Heart left ventricle (tissue), 16 donors: ENCODE results near the gene JKAMP. TPM values are rescaled to one million over a fixed set of nuclear protein-coding genes. Genes with fewer than 3 reads are reported as not detected.
"Not testable (repeated sequence)": the region's sequence is repeated elsewhere in the genome, so short reads cannot be mapped to it uniquely, and the experiment has no call there.

Source experiments
- ATAC-seq, 4 donors: fragments of 200-7000 bp; cut with Tn5 transposase; one replicate each; pipeline ENCODE4 v1.9.1; 2020 to 2022; ENCODE audit warnings: moderate library complexity in 4 of 4, mild to moderate bottlenecking in 3 of 4, moderate number of reproducible peaks in 1 of 4
- DNase-seq, 5 donors: peaks; one replicate each; pipeline ENCODE4 v3.0.0-alpha.2; 2020
- H3K27ac ChIP-seq, 12 donors: fragments of 200-600 bp; sonication (generic) in 4 of 12; one replicate each; pipeline versions ENCODE4 v1.5.0 to v1.8.0; 2016 to 2022; ENCODE audit warnings: mild to moderate bottlenecking in 2 of 12
- H3K27me3 ChIP-seq, 9 donors: fragments of 200-600 bp; sonication (generic) in 2 of 9; one replicate each; pipeline versions ENCODE4 v1.5.1 to v1.8.0; 2016 to 2022; ENCODE audit warnings: mild to moderate bottlenecking in 3 of 9
- H3K36me3 ChIP-seq, 9 donors: fragments of 200-600 bp; sonication (generic) in 2 of 9; one replicate each; pipeline versions ENCODE4 v1.5.0 to v1.8.0; 2018 to 2022; ENCODE audit warnings: mild to moderate bottlenecking in 2 of 9
- H3K4me1 ChIP-seq, 12 donors: fragments of 200-600 bp; sonication (generic) in 4 of 12; one replicate each; pipeline versions ENCODE4 v1.5.0 to v1.8.0; 2016 to 2022; ENCODE audit warnings: mild to moderate bottlenecking in 3 of 12
- H3K4me3 ChIP-seq, 12 donors: fragments of 200-600 bp; sonication (generic) in 4 of 12; one replicate each; pipeline versions ENCODE4 v1.5.0 to v1.8.0; 2017 to 2022; ENCODE audit warnings: mild to moderate bottlenecking in 9 of 12, moderate library complexity in 4 of 12
- H3K9me3 ChIP-seq, 12 donors: fragments of 200-600 bp; sonication (generic) in 4 of 12; one replicate each; pipeline versions ENCODE4 v1.5.0 to v1.8.0; 2016 to 2022; ENCODE audit warnings: mild to moderate bottlenecking in 1 of 12
- CTCF ChIP-seq, 12 donors: fragments of 200-600 bp; sonication (generic) in 4 of 12; IDR thresholded peaks; one replicate each; pipeline versions ENCODE4 v1.5.0 to v1.8.0; 2018 to 2022; ENCODE audit warnings: antibody characterized with exemption in 12 of 12, mild to moderate bottlenecking in 5 of 12
- POLR2A ChIP-seq, 2 donors: fragments of 450-650 bp; IDR thresholded peaks; one replicate each; pipeline ENCODE4 v1.6.1; 2017; ENCODE audit warnings: antibody characterized with exemption in 2 of 2, mild to moderate bottlenecking in 2 of 2, moderate library complexity in 2 of 2
- WGBS, 4 donors: extraction: QIAGEN DNeasy Blood & Tissue Kit in 2 of 4; methylation state at CpG; one replicate each; pipeline versions ENCODE4 v1.1.5 to v1.1.7; 2013 to 2018; 5-methylcytosine and 5-hydroxymethylcytosine counted together
- intact Hi-C, 10 donors: fragments of 100-400 bp; cut with DNase I; formaldehyde crosslinking; loops; one replicate each; pipeline versions ENCODE4 v1.11.1 to v1.14.2; 2022
- polyA plus RNA-seq, 2 donors: library from polyadenylated mRNA; stranded (reverse); fragments of 200-250 nt; gene quantifications; one replicate each; pipeline ENCODE4 v1.2.3, GENCODE V29; 2013
- total RNA-seq, 9 donors: library from RNA; depleted of rRNA in 2 of 9; stranded (reverse); fragments of >200 nt in 2 of 9; fragmentation: NEBNext Ultra II Directional in 3 of 9; extraction: Animal tissue kit (Norgen Biotek cat#: 25700) in 3 of 9; gene quantifications; one replicate each; pipeline versions ENCODE4 v1.1.0 to v1.2.4, GENCODE V29; 2016 to 2023
- donor health status: ischemic (EF 13 %, LVEDD 7.1; RV severe dilation, severe dysfunction).
- donor health status: healthy with polysubstance abuse.
- donor health status: DM: no; HTN: yes; CAD: no.
- donor health status: DM: no; HTN: no; CAD: no.
- donor health status: ischemic (EF 25% LVEDD 6.9; RV normal size, moderate dysfunction).
- donor health status: ischemic (EF 25% LVEDD 5.7; RV mildly dilated, moderate dysfunction).
- donor health status: healthy.
- donor health status: DM: yes; HTN: yes; CAD: no.
- donor health status: ischemic (EF 35%, LVEDD 5.7; RV mildly dilated, moderate dysfunction).
- donor health status: nonischemic (EF 11% LVEDD 7.7; RV severe dilation, severe dysfunction).
- donor health status: DM: yes; HTN: yes; CAD: no.
- donor health status: PGD.
- donor health status: ischemic (EF 29% LVEDD 5.4; RV normal size, mild dysfunction).
- donor health status: nonischemic (EF 23%, LVEDD 6.1; RV moderate dilation, normal function).

The JKAMP gene
- total and polyA plus RNA-seq, 11 donors = 11.4 to 52.9 (median 31.2) TPM

GRCh38 chr14:59438195-59438647, 46.1 kb upstream of the JKAMP start:
- no peaks in the 10 kb centered on the region for H3K27me3 ChIP-seq
- no peaks in the 10 kb centered on the region for H3K36me3 ChIP-seq
- no peaks in the 10 kb centered on the region for H3K9me3 ChIP-seq
- peak overlapping the region in 9 of 12 donors; percentile 0 to 67 (median 39) for H3K27ac ChIP-seq
- intact Hi-C loops = no loop called here
- TF ChIP-seq CTCF (IDR thresholded peaks at IDR 0.05) = no peak
- TF ChIP-seq POLR2A (IDR thresholded peaks at IDR 0.05) = no peak
- peaks cover 0 to 38% (median 6%) of the 10 kb centered on the region in 12 donors for H3K4me1 ChIP-seq
- WGBS, 4 donors = 88 to 95% (median 92%) methylated on average over 1 of the region's 1 CpG
- H3K4me3 ChIP-seq = no peak overlapping the region
- ATAC-seq = no peak
- no peak for DNase-seq

DNA sequence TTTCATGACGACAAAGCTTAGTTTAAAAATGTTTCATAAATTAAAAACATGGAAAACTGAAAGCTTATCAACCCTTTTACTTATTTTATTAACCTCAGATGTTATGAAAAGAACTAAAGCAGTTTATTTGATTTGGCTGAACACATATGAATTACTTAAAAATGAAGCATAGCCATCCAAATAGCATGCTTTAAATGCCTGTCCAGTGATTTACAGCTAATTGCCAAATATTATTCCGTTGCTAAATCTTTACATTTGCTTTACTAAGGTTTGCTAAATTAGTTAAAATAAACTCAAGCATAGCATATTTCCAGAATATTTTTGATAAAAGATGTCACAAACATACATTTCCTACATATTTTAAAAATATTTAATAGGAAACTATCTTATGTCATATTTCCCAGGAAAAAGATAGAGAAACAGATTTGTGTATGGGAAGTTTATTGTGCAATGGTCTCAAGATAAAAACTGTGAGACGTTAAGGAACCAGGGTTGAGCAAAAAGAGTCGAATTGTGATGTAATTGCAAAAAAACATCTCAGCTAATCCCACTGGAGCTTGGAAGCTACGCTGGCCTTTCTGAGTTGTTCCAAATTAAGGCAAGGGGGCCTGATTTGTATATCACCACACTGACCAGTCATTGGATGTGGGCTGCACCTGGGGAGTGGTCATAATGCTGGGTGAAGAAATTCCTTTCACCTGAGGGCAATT, 44.9 kb upstream of the JKAMP start:
- Histone ChIP-seq H3K27me3 (no peaks in the 10 kb centered on the region), H3K36me3 (no peaks in the 10 kb centered on the region), H3K4me1 (peaks cover 0 to 38% (median 6%) of the 10 kb centered on the region in 12 donors), H3K27ac (peak overlapping the region in 6 of 12 donors; percentile 39 to 67 (median 59)), H3K4me3 (no peak overlapping the region), H3K9me3 (no peaks in the 10 kb centered on the region)
- ATAC-seq (peak in 3 of 4 donors; percentile 19 to 64 (median 44)), DNase-seq (no peak)
- WGBS, 4 donors = 67 to 74% (median 73%) methylated on average over 5 of the region's 5 CpGs
- intact Hi-C loops = no loop called here
- TF ChIP-seq POLR2A (IDR thresholded peaks at IDR 0.05) = no peak
- no peak for TF ChIP-seq CTCF (IDR thresholded peaks at IDR 0.05)

DNA sequence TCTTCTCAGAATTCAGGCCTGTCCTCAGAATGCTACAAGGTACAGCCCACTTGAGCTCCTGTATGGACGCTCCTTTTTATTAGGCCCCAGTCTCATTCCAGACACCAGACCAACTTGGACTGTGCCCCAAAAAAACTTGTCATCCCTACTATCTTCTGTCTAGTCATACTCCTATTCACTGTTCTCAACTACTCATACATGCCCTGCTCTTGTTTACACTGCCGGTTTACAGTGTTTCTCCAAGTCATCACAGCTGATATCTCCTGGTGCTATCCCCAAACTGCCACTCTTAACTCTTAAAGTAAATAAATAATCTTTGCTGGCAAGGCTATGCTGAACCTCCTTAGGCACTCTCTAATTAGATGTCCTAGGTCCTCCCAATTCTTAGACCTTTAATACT, 35.6 kb upstream of the JKAMP start:
- intact Hi-C loops = loop anchor here in 2 of 10 donors (10.0 kb wide), 2 partner anchors 424 to 944 kb away; no protein-coding TSS in a partner anchor
- H3K36me3 ChIP-seq, H3K4me1 ChIP-seq, H3K27ac ChIP-seq, DNase-seq, ATAC-seq, H3K4me3 ChIP-seq, H3K27me3 ChIP-seq, H3K9me3 ChIP-seq: not testable (repeated sequence)
- WGBS, 4 donors = 75 to 98% (median 97%) methylated on average over 2 of the region's 2 CpGs

DNA sequence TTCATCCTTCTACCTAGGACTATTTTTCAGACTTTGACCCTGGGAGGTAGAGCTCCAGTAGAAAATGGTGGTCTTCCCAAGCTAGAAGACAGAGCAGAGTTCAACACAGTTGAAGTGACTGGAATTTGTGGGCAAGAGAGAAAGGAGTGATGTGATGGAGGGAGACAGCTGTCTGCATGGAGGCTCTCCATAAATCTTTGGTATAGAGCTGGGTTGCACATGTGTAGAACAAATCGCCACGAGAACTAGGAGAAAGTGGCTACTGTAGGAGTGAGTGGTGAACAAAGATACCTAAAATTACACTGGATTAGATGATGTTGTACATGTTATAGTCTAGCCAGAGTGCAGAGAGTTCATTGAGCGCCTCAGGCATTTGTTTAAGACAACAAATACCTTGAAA, 33.6 kb upstream of the JKAMP start:
- intact Hi-C loops = no loop called here
- 94 to 99% (median 96%) methylated on average over 3 of the region's 3 CpGs for WGBS, 4 donors
- ATAC-seq (no peak), DNase-seq (no peak)
- Histone ChIP-seq H3K36me3 (peaks cover 0 to 7% (median 0%) of the 10 kb centered on the region in 9 donors), H3K27ac (no peak overlapping the region), H3K4me3 (no peak overlapping the region), H3K4me1 (peaks cover 0 to 5% (median 0%) of the 10 kb centered on the region in 12 donors), H3K9me3 (no peaks in the 10 kb centered on the region), H3K27me3 (no peaks in the 10 kb centered on the region)
- no peak for TF ChIP-seq CTCF (IDR thresholded peaks at IDR 0.05)
- no peak for TF ChIP-seq POLR2A (IDR thresholded peaks at IDR 0.05)
